GM12872 (cell line): ENCODE data around the gene ETFB.

ENCODE experiments used
- TF ChIP-seq, protein P1 (sequence below): IDR thresholded peaks from 3 replicates; pipeline ENCODE4 v1.5.1; 2011; ENCODE audit warnings: low read depth, mild to moderate bottlenecking, low read length, moderate library complexity; ENCODE audit not compliant: insufficient read depth

The ETFB gene

DNA sequence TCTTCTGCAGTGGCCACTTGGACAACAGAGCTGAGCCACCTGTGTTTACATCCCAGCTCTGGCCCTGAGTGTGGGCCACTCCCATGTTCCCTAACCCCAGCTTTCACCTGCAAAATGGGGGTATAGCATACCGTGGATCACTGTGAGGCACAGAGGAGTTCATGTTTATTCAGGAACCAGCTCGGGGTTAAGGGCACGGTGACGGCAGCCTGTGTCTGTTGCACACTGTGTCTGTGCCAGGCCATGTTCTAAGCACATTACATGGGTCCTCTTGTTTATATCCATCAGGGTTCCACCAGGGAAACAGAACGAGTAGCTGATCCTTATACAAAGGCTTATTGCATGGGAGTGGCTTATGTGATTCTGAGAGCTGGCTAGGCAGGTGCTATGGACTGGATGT is 68.8 kb downstream of the ETFB start:
- TF ChIP-seq, protein P1, sequence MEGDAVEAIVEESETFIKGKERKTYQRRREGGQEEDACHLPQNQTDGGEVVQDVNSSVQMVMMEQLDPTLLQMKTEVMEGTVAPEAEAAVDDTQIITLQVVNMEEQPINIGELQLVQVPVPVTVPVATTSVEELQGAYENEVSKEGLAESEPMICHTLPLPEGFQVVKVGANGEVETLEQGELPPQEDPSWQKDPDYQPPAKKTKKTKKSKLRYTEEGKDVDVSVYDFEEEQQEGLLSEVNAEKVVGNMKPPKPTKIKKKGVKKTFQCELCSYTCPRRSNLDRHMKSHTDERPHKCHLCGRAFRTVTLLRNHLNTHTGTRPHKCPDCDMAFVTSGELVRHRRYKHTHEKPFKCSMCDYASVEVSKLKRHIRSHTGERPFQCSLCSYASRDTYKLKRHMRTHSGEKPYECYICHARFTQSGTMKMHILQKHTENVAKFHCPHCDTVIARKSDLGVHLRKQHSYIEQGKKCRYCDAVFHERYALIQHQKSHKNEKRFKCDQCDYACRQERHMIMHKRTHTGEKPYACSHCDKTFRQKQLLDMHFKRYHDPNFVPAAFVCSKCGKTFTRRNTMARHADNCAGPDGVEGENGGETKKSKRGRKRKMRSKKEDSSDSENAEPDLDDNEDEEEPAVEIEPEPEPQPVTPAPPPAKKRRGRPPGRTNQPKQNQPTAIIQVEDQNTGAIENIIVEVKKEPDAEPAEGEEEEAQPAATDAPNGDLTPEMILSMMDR: no peak

DNA sequence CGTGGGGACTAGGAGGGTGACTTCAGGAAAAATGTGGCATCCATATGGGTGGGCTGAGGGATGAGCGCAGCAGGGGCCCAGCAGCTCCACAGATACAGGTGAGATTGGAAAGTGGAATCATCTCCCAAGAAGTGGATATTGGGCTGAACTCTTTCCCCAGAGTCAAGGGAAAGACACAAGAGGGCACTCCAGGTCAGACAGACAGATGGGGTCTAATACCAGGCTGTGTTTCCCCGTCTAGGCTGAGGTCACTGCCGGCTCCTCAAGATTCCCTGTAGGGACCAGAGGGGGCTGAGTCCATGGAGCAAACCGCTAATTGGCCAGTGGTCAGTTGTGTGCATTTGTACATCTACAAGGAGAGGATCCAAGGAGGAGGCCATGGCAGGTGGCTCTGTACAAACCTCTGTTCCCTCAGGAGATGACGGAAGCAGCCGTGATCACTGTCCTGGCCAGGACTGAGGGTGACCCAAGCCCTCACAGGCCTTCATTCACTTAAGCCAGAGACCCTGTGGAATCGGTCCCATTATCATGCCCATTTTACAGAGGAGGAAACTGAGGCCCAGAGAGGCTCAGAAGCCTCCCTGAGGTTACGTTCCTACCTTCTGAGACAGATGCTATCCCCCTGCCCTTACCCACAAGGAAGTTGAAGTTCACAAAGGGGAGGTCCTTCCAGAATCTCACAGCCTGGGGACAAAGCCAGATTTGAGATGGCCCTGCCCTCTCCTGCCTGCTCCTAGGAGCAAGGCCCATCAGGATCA is 69.7 kb downstream of the ETFB start:
- TF ChIP-seq, protein P1: 0 out of 3 replicates have a peak, but pooled peaks have one; percentile 7

DNA sequence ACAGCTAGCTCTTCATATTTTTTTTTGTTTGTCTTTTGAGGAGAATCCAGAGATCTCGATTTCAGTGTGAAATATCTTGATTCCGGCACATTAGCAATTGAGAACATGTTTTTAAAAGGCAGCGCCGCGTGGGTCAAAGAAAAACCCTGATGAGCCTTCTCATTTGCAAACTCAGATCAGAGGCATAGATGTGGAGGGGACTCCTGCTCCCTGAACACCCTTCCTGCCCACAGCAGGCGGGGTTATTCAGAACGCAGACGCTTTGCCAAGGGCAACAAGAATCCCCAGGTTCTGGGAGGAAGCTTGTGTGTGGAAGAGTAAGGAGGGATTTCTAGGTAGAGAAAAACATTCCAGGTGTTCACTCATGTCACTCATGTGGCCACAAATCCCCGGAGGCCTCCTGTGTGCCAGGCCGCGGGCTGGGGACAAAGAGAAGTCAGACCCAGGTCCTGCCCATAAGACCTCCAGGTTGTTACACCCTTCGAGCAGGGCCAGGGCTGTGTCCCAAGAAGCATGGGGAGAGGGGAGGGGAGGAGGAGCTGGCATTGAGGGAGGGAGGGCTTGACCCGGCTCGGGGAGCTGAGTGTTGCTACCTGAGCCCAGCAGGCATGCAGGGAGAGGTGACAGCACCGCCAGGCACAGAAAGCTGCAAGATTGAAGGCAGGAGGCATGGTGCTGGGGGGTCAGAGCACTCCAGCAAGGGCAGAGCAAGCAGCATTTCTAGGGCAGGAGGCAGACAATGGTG is 70.6 kb downstream of the ETFB start:
- TF ChIP-seq, protein P1: no peak
